HEK293T (cell line): ENCODE data around the gene ARX.

Source experiments
- ARNT ChIP-seq: fragments of 450-650 bp; IDR thresholded peaks from 2 replicates; pipeline ENCODE4 v1.6.1; 2017; ENCODE audit warnings: mild to moderate bottlenecking
- BHLHE40 ChIP-seq: fragments of 450-650 bp; IDR thresholded peaks from 2 replicates; pipeline ENCODE4 v1.6.1; 2016; ENCODE audit warnings: mild to moderate bottlenecking, moderate library complexity, borderline replicate concordance
- ELF4 ChIP-seq: fragments of 450-650 bp; IDR thresholded peaks from 2 replicates; pipeline ENCODE4 v1.6.1; 2017; ENCODE audit warnings: antibody characterized with exemption
- FOXA1 ChIP-seq: fragments of 450-650 bp; IDR thresholded peaks from 2 replicates; pipeline ENCODE4 v1.6.1; 2016; ENCODE audit warnings: mild to moderate bottlenecking
- FOXK2 ChIP-seq: fragments of 450-650 bp; IDR thresholded peaks from 2 replicates; pipeline ENCODE4 v1.6.1; 2016; ENCODE audit warnings: mild to moderate bottlenecking
- FOXM1 ChIP-seq: fragments of 450-650 bp; IDR thresholded peaks from 2 replicates; pipeline ENCODE4 v1.6.1; 2017; ENCODE audit warnings: mild to moderate bottlenecking, borderline replicate concordance
- LEF1 ChIP-seq: fragments of 450-650 bp; IDR thresholded peaks from 2 replicates; pipeline ENCODE4 v1.6.1; 2017; ENCODE audit warnings: mild to moderate bottlenecking, borderline replicate concordance
- NFRKB ChIP-seq: fragments of 450-650 bp; IDR thresholded peaks from 2 replicates; pipeline ENCODE4 v1.6.1; 2016; ENCODE audit warnings: mild to moderate bottlenecking, moderate library complexity
- SP1 ChIP-seq: fragments of 450-650 bp; IDR thresholded peaks from 2 replicates; pipeline ENCODE4 v1.6.1; 2017
- TARDBP ChIP-seq: fragments of 450-650 bp; IDR thresholded peaks from 2 replicates; pipeline ENCODE4 v1.6.1; 2016
- ZNF384 ChIP-seq: fragments of 450-650 bp; IDR thresholded peaks from 2 replicates; pipeline ENCODE4 v1.6.1; 2016

- TF ChIP-seq NFRKB (no peak), SP1 (no peak), FOXM1 (no peak), ARNT (no peak), TARDBP (no peak), LEF1 (no peak), FOXA1 (no peak), FOXK2 (no peak), ELF4 (no peak), ZNF384 (no peak), BHLHE40 (no peak)
Observed at GRCh38 chrX:25012433-25012735, 3.4 kb downstream of the ARX start.
